Hepatocyte (in vitro differentiated cells): ENCODE measurements around the gene NXPE3. TPM values are rescaled to one million over a fixed set of nuclear protein-coding genes. Genes with fewer than 3 reads are reported as not detected.

Experiments
- DNase-seq: peaks from one replicate; pipeline ENCODE4 v3.0.0-alpha.2; 2016; ENCODE audit warnings: low spot score
- H2AFZ ChIP-seq: fragments of 200-600 bp; sonication (generic); 2 replicates; pipeline ENCODE4 v1.6.0; 2016; ENCODE audit warnings: antibody characterized with exemption, mild to moderate bottlenecking
- H3K27ac ChIP-seq: fragments of 200-600 bp; sonication (generic); 2 replicates; pipeline ENCODE4 v1.5.1; 2016; ENCODE audit warnings: mild to moderate bottlenecking
- H3K27me3 ChIP-seq: fragments of 200-600 bp; sonication (generic); 2 replicates; pipeline ENCODE4 v1.6.1; 2016
- H3K36me3 ChIP-seq: fragments of 200-600 bp; sonication (generic); replicated peaks from 2 replicates; pipeline ENCODE4 v1.5.1; 2016; ENCODE audit warnings: low read depth; ENCODE audit not compliant: insufficient read depth
- H3K4me1 ChIP-seq: fragments of 200-600 bp; sonication (generic); 2 replicates; pipeline ENCODE4 v1.5.1; 2016; ENCODE audit warnings: mild to moderate bottlenecking, moderate library complexity; ENCODE audit not compliant: insufficient read depth
- H3K4me2 ChIP-seq: fragments of 200-600 bp; sonication (generic); 2 replicates; pipeline ENCODE4 v1.6.0; 2016
- H3K4me3 ChIP-seq: fragments of 200-600 bp; sonication (generic); 2 replicates; pipeline ENCODE4 v1.5.1; 2016; ENCODE audit warnings: mild to moderate bottlenecking
- H3K79me2 ChIP-seq: fragments of 200-600 bp; sonication (generic); 2 replicates; pipeline ENCODE4 v1.6.0; 2017; ENCODE audit warnings: mild to moderate bottlenecking
- H3K9me2 ChIP-seq: fragments of 200-600 bp; sonication (generic); replicated peaks from 2 replicates; pipeline ENCODE4 v1.6.0; 2017; ENCODE audit warnings: mild to moderate bottlenecking; ENCODE audit not compliant: insufficient read depth
- H3K9me3 ChIP-seq: fragments of 200-600 bp; sonication (generic); 2 replicates; pipeline ENCODE4 v1.5.1; 2016; ENCODE audit warnings: low read depth, mild to moderate bottlenecking
- H4K20me1 ChIP-seq: fragments of 200-600 bp; sonication (generic); 2 replicates; pipeline ENCODE4 v1.6.0; 2016; ENCODE audit warnings: mild to moderate bottlenecking; ENCODE audit not compliant: insufficient read depth, poor library complexity, severe bottlenecking
- CTCF ChIP-seq: fragments of 200-600 bp; sonication (generic); IDR thresholded peaks from 2 replicates; pipeline ENCODE4 v1.5.1; 2016; ENCODE audit warnings: antibody characterized with exemption, mild to moderate bottlenecking; ENCODE audit not compliant: poor library complexity
- EZH2 ChIP-seq: fragments of 200-600 bp; sonication (generic); IDR thresholded peaks from 2 replicates; pipeline ENCODE4 v1.6.1; 2016; ENCODE audit warnings: antibody characterized with exemption, mild to moderate bottlenecking, borderline replicate concordance
- EZH2phosphoT487 ChIP-seq: fragments of 200-600 bp; sonication (generic); IDR thresholded peaks from one replicate; pipeline ENCODE4 v1.6.1; 2018; ENCODE audit warnings: antibody characterized with exemption, mild to moderate bottlenecking, low read depth, moderate library complexity; ENCODE audit not compliant: unreplicated experiment, severe bottlenecking
- WGBS: methylation state at CpG from one replicate; pipeline ENCODE4 v1.1.6; 2016; ENCODE audit warnings: low lambda C conversion rate; ENCODE audit errors: missing lambda C conversion rate; 5-methylcytosine and 5-hydroxymethylcytosine counted together
- polyA plus RNA-seq: library from polyadenylated mRNA; unstranded; fragments of >200 nt; fragmentation: Nextera tagmentation; extraction: Ambion mirVana; gene quantifications from 2 replicates; pipeline ENCODE4 v1.2.1, GENCODE V29; 2016
- total RNA-seq: library from RNA; depleted of rRNA; stranded (reverse); fragments of >200 nt; gene quantifications from 2 replicates; pipeline ENCODE4 v1.2.3, GENCODE V29; 2014

NXPE3 gene
- total and polyA plus RNA-seq, 2 experiments from 2014 or later: 5.9 TPM

- Histone ChIP-seq H3K4me1 (peaks cover 17% of the 10 kb centered on the region), H3K4me2 (no peak overlapping the region), H3K27me3 (no peaks in the 10 kb centered on the region), H3K9me2 (no peaks in the 10 kb centered on the region), H3K4me3 (no peak overlapping the region), H4K20me1 (no peaks in the 10 kb centered on the region), H3K36me3 (no peaks in the 10 kb centered on the region), H3K27ac (no peak overlapping the region), H2AFZ (no peak overlapping the region), H3K9me3 (no peaks in the 10 kb centered on the region), H3K79me2 (peaks cover 2% of the 10 kb centered on the region)
- no peak for TF ChIP-seq EZH2
- no peak for TF ChIP-seq CTCF
- TF ChIP-seq EZH2phosphoT487: no peak
- DNase-seq: no peak
These were observed 31.0 kb downstream of the NXPE3 start for GRCh38 chr3:101810022-101810418.

- Histone ChIP-seq H4K20me1 (no peaks in the 10 kb centered on the region), H3K36me3 (no peaks in the 10 kb centered on the region), H3K27me3 (no peaks in the 10 kb centered on the region), H3K9me3 (no peaks in the 10 kb centered on the region), H3K27ac (no peak overlapping the region), H3K4me2 (no peak overlapping the region), H3K4me3 (no peak overlapping the region), H3K79me2 (peaks cover 2% of the 10 kb centered on the region), H3K9me2 (no peaks in the 10 kb centered on the region), H3K4me1 (peaks cover 22% of the 10 kb centered on the region), H2AFZ (no peak overlapping the region)
- no peak for TF ChIP-seq CTCF
- TF ChIP-seq EZH2: no peak
- TF ChIP-seq EZH2phosphoT487: no peak
- 98% methylated on average over 2 of the region's 2 CpGs for WGBS
- no peak for DNase-seq
These were observed 32.9 kb downstream of the NXPE3 start for GRCh38 chr3:101811875-101812274.

GRCh38 chr3:101812895-101813294, 33.9 kb downstream of the NXPE3 start:
- no peak overlapping the region for H2AFZ ChIP-seq
- no peak for DNase-seq
- H3K36me3 ChIP-seq: no peaks in the 10 kb centered on the region
- peaks cover 4% of the 10 kb centered on the region for H3K79me2 ChIP-seq
- H3K27me3 ChIP-seq: no peaks in the 10 kb centered on the region
- no peak overlapping the region for H3K27ac ChIP-seq
- H3K4me3 ChIP-seq: no peak overlapping the region
- H4K20me1 ChIP-seq: no peaks in the 10 kb centered on the region
- H3K4me1 ChIP-seq: peaks cover 22% of the 10 kb centered on the region
- H3K4me2 ChIP-seq: no peak overlapping the region
- TF ChIP-seq CTCF (no peak), EZH2phosphoT487 (no peak), EZH2 (no peak)
- no peaks in the 10 kb centered on the region for H3K9me3 ChIP-seq
- H3K9me2 ChIP-seq: no peaks in the 10 kb centered on the region

- peak; percentile 64 for TF ChIP-seq CTCF
- no peak for TF ChIP-seq EZH2
- no peaks in the 10 kb centered on the region for H4K20me1 ChIP-seq
- peaks cover 4% of the 10 kb centered on the region for H3K79me2 ChIP-seq
- H3K4me2 ChIP-seq: peak overlapping the region; percentile 45
- no peaks in the 10 kb centered on the region for H3K9me2 ChIP-seq
- peak; percentile 50 for DNase-seq
- H3K27ac ChIP-seq: peak overlapping the region; percentile 38
- WGBS: 54% methylated on average over 7 of the region's 7 CpGs
- H3K9me3 ChIP-seq: no peaks in the 10 kb centered on the region
- peaks cover 22% of the 10 kb centered on the region for H3K4me1 ChIP-seq
- no peak overlapping the region for H2AFZ ChIP-seq
- H3K4me3 ChIP-seq: no peak overlapping the region
- no peaks in the 10 kb centered on the region for H3K36me3 ChIP-seq
- no peaks in the 10 kb centered on the region for H3K27me3 ChIP-seq
These were observed 34.9 kb downstream of the NXPE3 start for GRCh38 chr3:101813817-101814440.
